HepG2 (cell line): Measurements from ENCODE around the gene RPGRIP1. TPM values are rescaled to one million over a fixed set of nuclear protein-coding genes. Genes with fewer than 3 reads are reported as not detected.

Experiments
- ATF6 ChIP-seq: sonication (generic); formaldehyde crosslinking; conservative IDR thresholded peaks from 2 replicates; pipeline ENCODE4 v1.4.0; 2020; ENCODE audit warnings: missing genetic modification reagents
- BRD4 ChIP-seq: sonication (generic); formaldehyde crosslinking; IDR thresholded peaks from 2 replicates; pipeline ENCODE4 v1.4.0; 2020; ENCODE audit warnings: missing genetic modification reagents
- ETV6 ChIP-seq: sonication (generic); formaldehyde crosslinking; conservative IDR thresholded peaks from 2 replicates; pipeline ENCODE4 v1.4.0; 2020; ENCODE audit warnings: missing genetic modification reagents
- HIC2 ChIP-seq: sonication (generic); formaldehyde crosslinking; IDR thresholded peaks from 2 replicates; pipeline ENCODE4 v1.9.0; 2022; ENCODE audit warnings: low read depth, missing genetic modification reagents
- HNRNPL ChIP-seq: fragments of 200-400 bp; formaldehyde crosslinking; IDR thresholded peaks from 2 replicates; pipeline ENCODE4 v1.6.1; 2017; ENCODE audit warnings: mild to moderate bottlenecking, low read depth, low read length
- NR1H2 ChIP-seq: sonication (generic); formaldehyde crosslinking; IDR thresholded peaks from 2 replicates; pipeline ENCODE4 v1.8.1; 2022; ENCODE audit warnings: low read depth, missing genetic modification reagents, borderline replicate concordance
- NR2F2 ChIP-seq: IDR thresholded peaks from 2 replicates; pipeline ENCODE4 v1.6.1; 2012; ENCODE audit warnings: low read depth, inconsistent platforms, borderline replicate concordance
- PCBP2 ChIP-seq: fragments of 200-400 bp; formaldehyde crosslinking; optimal IDR thresholded peaks from 2 replicates; pipeline ENCODE3; 2018; ENCODE audit warnings: low read length, low read depth; ENCODE audit not compliant: poor library complexity, severe bottlenecking
- REPIN1 ChIP-seq: sonication (generic); formaldehyde crosslinking; IDR thresholded peaks from 2 replicates; pipeline ENCODE4 v1.8.0; 2022; ENCODE audit warnings: missing genetic modification reagents, low read depth, mild to moderate bottlenecking, borderline replicate concordance
- ZNF234 ChIP-seq: sonication (generic); formaldehyde crosslinking; conservative IDR thresholded peaks from 2 replicates; pipeline ENCODE4 v1.5.1; 2020; ENCODE audit warnings: mild to moderate bottlenecking, missing genetic modification reagents
- ZNF407 ChIP-seq: sonication (generic); formaldehyde crosslinking; IDR thresholded peaks from one replicate; pipeline ENCODE4 v1.5.1; 2020; ENCODE audit warnings: mild to moderate bottlenecking, missing genetic modification reagents; ENCODE audit errors: not compliant biosample characterization
- ZNF430 ChIP-seq: sonication (generic); formaldehyde crosslinking; IDR thresholded peaks from 2 replicates; pipeline ENCODE4 v1.9.0; 2021; ENCODE audit warnings: mild to moderate bottlenecking, missing genetic modification reagents
- ZNF788 ChIP-seq: sonication (generic); formaldehyde crosslinking; IDR thresholded peaks from 2 replicates; pipeline ENCODE4 v1.5.0; 2020; ENCODE audit warnings: mild to moderate bottlenecking, missing genetic modification reagents, borderline replicate concordance
- polyA plus RNA-seq, 8 experiments: library from polyadenylated mRNA; depleted of rRNA in 3 of 8; stranded (reverse) in 7 of 8; unstranded in 1 of 8; fragments of >200 nt; fragmentation: Illumina TruSeq in 4 of 8; extraction: Trizol in 4 of 8; gene quantifications; 2 replicates each; pipeline versions ENCODE4 v1.2.1 to v1.2.3, GENCODE V29; 2011 to 2016; ENCODE audit warnings: low read depth in 4 of 8, missing spikeins in 1 of 8, mixed read lengths in 1 of 8; ENCODE audit not compliant: insufficient read depth in 1 of 8
- total RNA-seq, 5 experiments: library from RNA; depleted of rRNA; stranded (reverse); fragments of >200 nt; fragmentation: Illumina TruSeq; extraction: Trizol; gene quantifications; 2 replicates each; pipeline ENCODE4 v1.2.3, GENCODE V29; 2016; ENCODE audit warnings: low read depth in 1 of 5
- TF ChIP-seq, protein P1 (sequence below): IDR thresholded peaks from 2 replicates; pipeline ENCODE4 v1.6.1; 2016; ENCODE audit warnings: missing compliant biosample characterization, missing genetic modification reagents, borderline replicate concordance

RPGRIP1 gene
- total and polyA plus RNA-seq, 2 of the 13 experiments (the other 11 are each of a cell fraction or from before 2014, with no cell fraction given) = 0.13 to 1.1 TPM

GRCh38 chr14:21300892-21301291 lies 21.0 kb downstream of the RPGRIP1 start (continued):
- TF ChIP-seq ZNF407 (CRISPR knock-in tag) (no peak), BRD4 (CRISPR knock-in tag) (no peak), ZNF234 (CRISPR knock-in tag) (no peak), ATF6 (CRISPR knock-in tag) (no peak), PCBP2 (no peak), REPIN1 (CRISPR knock-in tag) (peak; percentile 54; the same call in 1 of the 2 replicates), ETV6 (CRISPR knock-in tag) (0 out of 2 replicates have a peak, but pooled peaks have one; percentile 67), NR1H2 (no peak), HIC2 (CRISPR knock-in tag) (peak; percentile 77), HNRNPL (peak; percentile 79; the same call in 1 of the 2 replicates), ZNF788 (0 out of 2 replicates have a peak, but pooled peaks have one; percentile 29), ZNF430 (CRISPR knock-in tag) (no peak), NR2F2 (no peak)
- TF ChIP-seq, protein P1, sequence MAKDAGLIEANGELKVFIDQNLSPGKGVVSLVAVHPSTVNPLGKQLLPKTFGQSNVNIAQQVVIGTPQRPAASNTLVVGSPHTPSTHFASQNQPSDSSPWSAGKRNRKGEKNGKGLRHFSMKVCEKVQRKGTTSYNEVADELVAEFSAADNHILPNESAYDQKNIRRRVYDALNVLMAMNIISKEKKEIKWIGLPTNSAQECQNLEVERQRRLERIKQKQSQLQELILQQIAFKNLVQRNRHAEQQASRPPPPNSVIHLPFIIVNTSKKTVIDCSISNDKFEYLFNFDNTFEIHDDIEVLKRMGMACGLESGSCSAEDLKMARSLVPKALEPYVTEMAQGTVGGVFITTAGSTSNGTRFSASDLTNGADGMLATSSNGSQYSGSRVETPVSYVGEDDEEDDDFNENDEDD (CRISPR knock-in tag) = peak; percentile 68; the same call in 1 of the 2 replicates
